Measurements from ENCODE around the gene SLC25A12. TPM values are rescaled to one million over a fixed set of nuclear protein-coding genes. Genes with fewer than 3 reads are reported as not detected.

Gene SLC25A12
- total and polyA plus RNA-seq, 2 of the 13 experiments (the other 11 are each of a cell fraction or from before 2014, with no cell fraction given), result 8.1 to 15.9 TPM

DNA sequence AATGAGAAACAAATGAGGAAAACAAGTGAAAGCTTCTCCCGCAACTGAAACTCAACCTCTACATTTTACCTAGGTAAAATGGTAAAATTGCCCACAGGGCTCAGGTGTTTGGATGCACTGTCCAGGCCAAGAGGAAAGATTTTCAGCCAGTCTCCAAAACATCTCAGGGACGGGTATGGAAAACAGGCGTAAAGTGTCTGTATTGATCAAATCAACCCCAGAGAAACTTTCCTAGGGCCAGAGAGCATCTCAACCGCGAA is 27.9 kb upstream of the SLC25A12 start (continued):
- no peak for TF ChIP-seq ZNF839 (CRISPR knock-in tag; IDR thresholded peaks at IDR 0.05; ENCODE audit: borderline replicate concordance)
- 0 out of 2 replicates have a peak, but pooled peaks have one; percentile 33 for TF ChIP-seq ZNF329 (CRISPR knock-in tag; IDR thresholded peaks at IDR 0.05; ENCODE audit: low read depth)
- no peak for TF ChIP-seq DNMT1 (CRISPR knock-in tag; IDR thresholded peaks at IDR 0.05)
- TF ChIP-seq ZNF556 (CRISPR knock-in tag; IDR thresholded peaks at IDR 0.05; ENCODE audit: borderline replicate concordance), result 0 out of 2 replicates have a peak, but pooled peaks have one; percentile 65
- TF ChIP-seq, protein P1, sequence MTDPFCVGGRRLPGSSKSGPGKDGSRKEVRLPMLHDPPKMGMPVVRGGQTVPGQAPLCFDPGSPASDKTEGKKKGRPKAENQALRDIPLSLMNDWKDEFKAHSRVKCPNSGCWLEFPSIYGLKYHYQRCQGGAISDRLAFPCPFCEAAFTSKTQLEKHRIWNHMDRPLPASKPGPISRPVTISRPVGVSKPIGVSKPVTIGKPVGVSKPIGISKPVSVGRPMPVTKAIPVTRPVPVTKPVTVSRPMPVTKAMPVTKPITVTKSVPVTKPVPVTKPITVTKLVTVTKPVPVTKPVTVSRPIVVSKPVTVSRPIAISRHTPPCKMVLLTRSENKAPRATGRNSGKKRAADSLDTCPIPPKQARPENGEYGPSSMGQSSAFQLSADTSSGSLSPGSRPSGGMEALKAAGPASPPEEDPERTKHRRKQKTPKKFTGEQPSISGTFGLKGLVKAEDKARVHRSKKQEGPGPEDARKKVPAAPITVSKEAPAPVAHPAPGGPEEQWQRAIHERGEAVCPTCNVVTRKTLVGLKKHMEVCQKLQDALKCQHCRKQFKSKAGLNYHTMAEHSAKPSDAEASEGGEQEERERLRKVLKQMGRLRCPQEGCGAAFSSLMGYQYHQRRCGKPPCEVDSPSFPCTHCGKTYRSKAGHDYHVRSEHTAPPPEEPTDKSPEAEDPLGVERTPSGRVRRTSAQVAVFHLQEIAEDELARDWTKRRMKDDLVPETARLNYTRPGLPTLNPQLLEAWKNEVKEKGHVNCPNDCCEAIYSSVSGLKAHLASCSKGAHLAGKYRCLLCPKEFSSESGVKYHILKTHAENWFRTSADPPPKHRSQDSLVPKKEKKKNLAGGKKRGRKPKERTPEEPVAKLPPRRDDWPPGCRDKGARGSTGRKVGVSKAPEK (CRISPR knock-in tag; IDR thresholded peaks at IDR 0.05; ENCODE audit: borderline replicate concordance), result 0 out of 2 replicates have a peak, but pooled peaks have one; percentile 43
- TF ChIP-seq MEIS2 (CRISPR knock-in tag; IDR thresholded peaks at IDR 0.05), result no peak
- TF ChIP-seq ZNF20 (CRISPR knock-in tag; IDR thresholded peaks at IDR 0.05), result 0 out of 2 replicates have a peak, but pooled peaks have one; percentile 36
- TF ChIP-seq, protein P2, sequence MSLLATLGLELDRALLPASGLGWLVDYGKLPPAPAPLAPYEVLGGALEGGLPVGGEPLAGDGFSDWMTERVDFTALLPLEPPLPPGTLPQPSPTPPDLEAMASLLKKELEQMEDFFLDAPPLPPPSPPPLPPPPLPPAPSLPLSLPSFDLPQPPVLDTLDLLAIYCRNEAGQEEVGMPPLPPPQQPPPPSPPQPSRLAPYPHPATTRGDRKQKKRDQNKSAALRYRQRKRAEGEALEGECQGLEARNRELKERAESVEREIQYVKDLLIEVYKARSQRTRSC (CRISPR knock-in tag; IDR thresholded peaks at IDR 0.05; ENCODE audit: low read depth), result 0 out of 2 replicates have a peak, but pooled peaks have one; percentile 20
- TF ChIP-seq, protein P3, sequence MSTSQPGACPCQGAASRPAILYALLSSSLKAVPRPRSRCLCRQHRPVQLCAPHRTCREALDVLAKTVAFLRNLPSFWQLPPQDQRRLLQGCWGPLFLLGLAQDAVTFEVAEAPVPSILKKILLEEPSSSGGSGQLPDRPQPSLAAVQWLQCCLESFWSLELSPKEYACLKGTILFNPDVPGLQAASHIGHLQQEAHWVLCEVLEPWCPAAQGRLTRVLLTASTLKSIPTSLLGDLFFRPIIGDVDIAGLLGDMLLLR (CRISPR knock-in tag; IDR thresholded peaks at IDR 0.05), result no peak
- TF ChIP-seq, protein P4, sequence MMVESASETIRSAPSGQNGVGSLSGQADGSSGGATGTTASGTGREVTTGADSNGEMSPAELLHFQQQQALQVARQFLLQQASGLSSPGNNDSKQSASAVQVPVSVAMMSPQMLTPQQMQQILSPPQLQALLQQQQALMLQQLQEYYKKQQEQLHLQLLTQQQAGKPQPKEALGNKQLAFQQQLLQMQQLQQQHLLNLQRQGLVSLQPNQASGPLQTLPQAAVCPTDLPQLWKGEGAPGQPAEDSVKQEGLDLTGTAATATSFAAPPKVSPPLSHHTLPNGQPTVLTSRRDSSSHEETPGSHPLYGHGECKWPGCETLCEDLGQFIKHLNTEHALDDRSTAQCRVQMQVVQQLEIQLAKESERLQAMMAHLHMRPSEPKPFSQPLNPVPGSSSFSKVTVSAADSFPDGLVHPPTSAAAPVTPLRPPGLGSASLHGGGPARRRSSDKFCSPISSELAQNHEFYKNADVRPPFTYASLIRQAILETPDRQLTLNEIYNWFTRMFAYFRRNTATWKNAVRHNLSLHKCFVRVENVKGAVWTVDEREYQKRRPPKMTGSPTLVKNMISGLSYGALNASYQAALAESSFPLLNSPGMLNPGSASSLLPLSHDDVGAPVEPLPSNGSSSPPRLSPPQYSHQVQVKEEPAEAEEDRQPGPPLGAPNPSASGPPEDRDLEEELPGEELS (CRISPR knock-in tag; IDR thresholded peaks at IDR 0.05), result no peak
- TF ChIP-seq ZNF3 (CRISPR knock-in tag; IDR thresholded peaks at IDR 0.05), result 0 out of 2 replicates have a peak, but pooled peaks have one; percentile 8
- TF ChIP-seq ZFP82 (CRISPR knock-in tag; IDR thresholded peaks at IDR 0.05; ENCODE audit: borderline replicate concordance), result peak; percentile 16; the same call in 1 of the 2 replicates
- TF ChIP-seq NFIB (CRISPR knock-in tag; IDR thresholded peaks at IDR 0.05; ENCODE audit: borderline replicate concordance), result no peak
- TF ChIP-seq FOXK2 (IDR thresholded peaks at IDR 0.05), result no peak
- TF ChIP-seq TOE1 (CRISPR knock-in tag; IDR thresholded peaks at IDR 0.05), result no peak
- TF ChIP-seq GLI4 (CRISPR knock-in tag; IDR thresholded peaks at IDR 0.05; ENCODE audit: borderline replicate concordance), result 0 out of 2 replicates have a peak, but pooled peaks have one; percentile 20
- no peak for TF ChIP-seq GPN1 (CRISPR knock-in tag; IDR thresholded peaks at IDR 0.05; ENCODE audit: borderline replicate concordance)
- TF ChIP-seq ZMAT3 (CRISPR knock-in tag; conservative IDR thresholded peaks at IDR 0.05), result 0 out of 2 replicates have a peak, but pooled peaks have one; percentile 12
- TF ChIP-seq GFI1 (CRISPR knock-in tag; IDR thresholded peaks at IDR 0.05; ENCODE audit: borderline replicate concordance), result no peak
- no peak for TF ChIP-seq ZNF451 (CRISPR knock-in tag; IDR thresholded peaks at IDR 0.05)
- no peak for TF ChIP-seq PLRG1 (conservative IDR thresholded peaks at IDR 0.05)
- TF ChIP-seq, protein P5, sequence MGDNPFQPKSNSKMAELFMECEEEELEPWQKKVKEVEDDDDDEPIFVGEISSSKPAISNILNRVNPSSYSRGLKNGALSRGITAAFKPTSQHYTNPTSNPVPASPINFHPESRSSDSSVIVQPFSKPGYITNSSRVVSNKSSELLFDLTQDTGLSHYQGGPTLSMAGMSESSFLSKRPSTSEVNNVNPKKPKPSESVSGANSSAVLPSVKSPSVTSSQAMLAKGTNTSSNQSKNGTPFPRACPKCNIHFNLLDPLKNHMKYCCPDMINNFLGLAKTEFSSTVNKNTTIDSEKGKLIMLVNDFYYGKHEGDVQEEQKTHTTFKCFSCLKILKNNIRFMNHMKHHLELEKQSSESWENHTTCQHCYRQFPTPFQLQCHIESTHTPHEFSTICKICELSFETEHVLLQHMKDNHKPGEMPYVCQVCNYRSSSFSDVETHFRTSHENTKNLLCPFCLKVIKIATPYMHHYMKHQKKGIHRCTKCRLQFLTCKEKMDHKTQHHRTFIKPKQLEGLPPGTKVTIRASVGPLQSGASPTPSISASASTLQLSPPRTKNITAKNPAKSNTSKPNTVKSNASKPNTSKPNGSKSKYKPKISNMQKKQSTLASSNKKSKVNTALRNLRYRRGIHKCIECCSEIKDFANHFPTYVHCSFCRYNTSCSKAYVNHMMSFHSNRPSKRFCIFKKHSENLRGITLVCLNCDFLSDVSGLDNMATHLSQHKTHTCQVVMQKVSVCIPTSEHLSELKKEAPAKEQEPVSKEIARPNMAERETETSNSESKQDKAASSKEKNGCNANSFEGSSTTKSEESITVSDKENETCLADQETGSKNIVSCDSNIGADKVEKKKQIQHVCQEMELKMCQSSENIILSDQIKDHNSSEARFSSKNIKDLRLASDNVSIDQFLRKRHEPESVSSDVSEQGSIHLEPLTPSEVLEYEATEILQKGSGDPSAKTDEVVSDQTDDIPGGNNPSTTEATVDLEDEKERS (CRISPR knock-in tag; IDR thresholded peaks at IDR 0.05), result 0 out of 2 replicates have a peak, but pooled peaks have one; percentile 6
